Cerebellar nuclear complex (tissue), 1 donor: Measurements from ENCODE around the gene IGLON5.
A peak's percentile ranks its signal among the peaks of the same experiment; 100 is the strongest.

Source experiments
- DNase-seq, 2 experiments: peaks; one replicate each; lab custom pipeline; 2025; lab: John Stamatoyannopoulos, UW

IGLON5 gene

GRCh38 chr19:51338563-51339312, 27.3 kb downstream of the IGLON5 start:
- peak in 1 of 2 experiments; percentile 39 for DNase-seq

- no peak for DNase-seq
Measured at GRCh38 chr19:51339313-51339686, 27.9 kb downstream of the IGLON5 start.

DNA sequence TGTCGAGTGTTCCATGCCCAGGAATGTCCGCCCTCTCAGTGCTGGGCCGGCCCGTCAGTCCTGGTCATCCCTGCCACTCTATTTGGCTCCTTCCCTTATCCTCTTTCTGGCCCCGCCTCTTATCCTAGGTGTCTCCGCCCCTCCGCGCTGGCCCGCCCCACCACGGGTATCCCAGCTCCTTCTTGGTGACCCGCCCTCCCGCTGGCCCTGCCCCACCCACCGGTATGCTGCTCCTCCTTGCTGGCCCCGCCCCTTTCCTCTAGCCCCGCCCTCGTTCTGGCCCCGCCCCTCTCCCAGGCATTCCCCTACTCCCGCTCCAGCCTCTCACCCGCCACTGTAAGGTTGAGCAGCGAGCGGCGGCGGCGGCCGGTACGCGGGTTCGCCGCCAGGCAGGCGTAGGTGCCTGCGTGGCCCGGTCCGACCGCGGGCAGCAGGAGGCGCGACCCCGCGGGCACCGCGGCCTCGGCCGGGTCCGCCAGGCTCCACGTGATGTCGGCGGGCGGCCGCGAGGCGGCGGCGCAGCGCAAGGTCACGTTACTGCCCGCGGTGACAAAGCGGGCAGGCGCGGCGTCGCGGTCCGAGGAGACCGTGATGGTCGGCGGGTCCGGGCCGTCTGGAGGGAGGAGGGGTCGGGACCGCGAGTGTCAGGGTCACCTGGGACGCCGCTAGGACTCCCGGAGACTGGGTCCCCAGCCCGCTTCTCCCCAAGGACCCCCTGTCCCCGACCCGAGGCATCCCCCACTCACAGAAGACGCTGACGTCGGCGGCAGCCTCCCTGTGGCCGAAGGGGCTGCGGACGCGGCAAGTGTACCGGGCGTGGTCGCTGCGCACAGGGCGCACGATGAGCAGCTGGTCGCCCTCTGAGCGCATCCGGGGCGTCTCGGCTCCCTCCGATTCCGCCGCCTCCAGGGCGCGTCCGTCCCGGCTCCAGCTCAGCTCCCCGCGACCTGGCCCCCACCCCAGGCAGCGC, 28.5 kb downstream of the IGLON5 start:
- peak; percentile 74 to 85 for DNase-seq

GRCh38 chr19:51341066-51341465, 29.6 kb downstream of the IGLON5 start:
- no peak for DNase-seq

DNA sequence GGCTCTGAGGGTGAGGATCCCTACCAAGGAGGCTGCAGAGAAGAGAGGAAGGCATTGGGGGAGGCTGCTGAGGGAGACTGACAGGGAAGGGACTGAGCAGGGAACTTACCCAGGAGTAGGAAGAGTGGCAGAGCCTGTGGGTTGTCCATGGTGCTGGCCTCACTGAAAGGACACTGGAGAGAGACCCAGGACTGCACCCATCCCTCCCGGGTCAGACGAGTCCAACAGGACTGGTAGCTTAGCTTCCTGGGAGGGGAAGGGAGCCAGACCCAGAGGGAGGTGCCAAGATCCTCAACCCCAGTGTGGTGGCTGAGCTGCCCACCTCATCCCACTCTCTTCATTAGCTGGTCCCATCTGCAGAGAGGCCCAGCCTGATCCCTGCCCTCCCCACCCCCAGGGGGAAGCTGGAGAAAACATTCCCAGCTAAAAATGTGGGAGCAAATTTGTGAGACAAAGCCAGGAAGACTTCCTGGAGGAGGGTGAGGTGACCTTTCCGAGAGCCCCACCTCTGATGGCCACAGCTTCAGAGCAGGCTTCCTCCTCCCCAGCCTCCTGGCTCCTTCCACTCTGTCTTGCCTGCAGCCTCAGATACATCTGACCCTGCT, 30.6 kb downstream of the IGLON5 start, which contains the start of gene VSIG10L:
Gene VSIG10L, minus strand, starts transcription at position 164 of the 605 bp plus-strand sequence. Its CDS starts 15 bp downstream, at position 149.
- no peak for DNase-seq

DNA sequence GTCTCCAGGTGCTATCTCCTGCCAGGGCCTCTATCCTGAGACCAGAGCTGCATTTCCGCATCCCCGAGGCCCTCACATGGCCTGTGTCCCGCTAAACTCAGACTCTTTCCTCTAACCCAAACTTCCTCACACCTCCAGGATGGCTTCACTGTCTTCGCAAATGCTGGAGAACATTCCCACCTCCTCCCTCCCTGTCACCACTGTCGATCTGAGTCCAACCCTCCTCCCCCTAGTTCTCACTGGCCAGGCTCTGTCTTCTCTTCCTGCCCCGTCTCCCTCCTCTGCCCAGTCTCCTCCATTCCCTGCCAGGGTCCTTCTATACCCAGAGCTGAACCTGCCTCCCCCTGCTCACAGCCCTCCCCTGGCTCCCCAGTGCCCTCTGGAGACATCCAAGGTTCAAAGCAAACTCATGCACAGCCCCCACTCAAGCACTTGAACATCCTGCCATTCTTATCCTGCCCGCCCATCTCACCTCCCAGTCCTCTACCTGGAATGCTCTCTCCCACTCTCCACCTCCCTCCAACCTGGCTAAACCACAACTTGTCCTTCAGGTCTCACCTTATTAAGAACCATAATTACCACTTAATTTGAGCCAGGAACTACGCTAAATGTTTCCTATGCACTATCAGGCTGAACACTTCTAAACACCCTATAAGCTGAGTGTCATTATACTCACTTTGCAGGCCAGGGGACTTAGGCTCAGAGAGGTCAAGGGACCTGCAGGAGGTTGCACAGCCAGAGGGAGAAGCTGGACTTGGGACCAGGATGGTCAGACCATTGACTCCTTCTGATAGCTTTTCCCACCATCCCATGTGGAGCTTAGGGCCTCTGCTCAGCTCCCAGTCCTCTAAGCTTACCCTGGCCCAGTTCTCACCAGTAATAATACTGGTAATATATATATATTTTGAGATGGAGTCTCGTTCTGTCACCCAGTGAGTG, 31.5 kb downstream of the IGLON5 start:
- DNase-seq: no peak

DNA sequence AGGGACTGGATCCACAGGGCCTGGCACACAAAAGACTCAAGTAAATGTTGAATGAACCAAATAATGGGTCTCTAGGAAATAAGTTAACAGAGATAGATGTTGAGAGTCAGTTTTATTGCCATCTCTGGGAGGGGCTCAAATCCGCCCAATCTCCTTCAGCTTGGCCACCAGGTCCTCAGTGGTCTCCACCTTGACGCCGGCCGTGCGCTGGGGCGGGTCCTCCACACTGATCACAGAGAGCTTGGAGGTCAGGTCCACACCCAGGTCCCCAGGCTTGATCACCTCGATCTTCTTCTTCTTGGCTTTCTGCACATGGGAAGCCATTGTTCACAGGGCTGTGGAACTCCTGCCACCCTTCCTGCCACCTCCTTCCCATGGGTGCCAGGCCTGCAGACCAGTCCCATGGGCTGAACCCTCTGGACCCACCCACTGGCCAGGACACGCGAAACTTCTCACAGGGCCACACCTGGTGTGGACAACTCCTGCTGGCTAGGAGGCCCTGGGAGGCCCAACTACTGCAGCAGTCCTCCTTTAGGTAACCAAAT, 33.7 kb downstream of the IGLON5 start:
- DNase-seq: no peak

- DNase-seq: no peak
Measured at GRCh38 chr19:51346742-51347141, 35.3 kb downstream of the IGLON5 start.

GRCh38 chr19:51347209-51347928, 35.9 kb downstream of the IGLON5 start:
- no peak for DNase-seq

- DNase-seq: no peak
Measured at GRCh38 chr19:51351266-51351990, 40.0 kb downstream of the IGLON5 start.

GRCh38 chr19:51352783-51353360, 41.4 kb downstream of the IGLON5 start:
- no peak for DNase-seq

DNA sequence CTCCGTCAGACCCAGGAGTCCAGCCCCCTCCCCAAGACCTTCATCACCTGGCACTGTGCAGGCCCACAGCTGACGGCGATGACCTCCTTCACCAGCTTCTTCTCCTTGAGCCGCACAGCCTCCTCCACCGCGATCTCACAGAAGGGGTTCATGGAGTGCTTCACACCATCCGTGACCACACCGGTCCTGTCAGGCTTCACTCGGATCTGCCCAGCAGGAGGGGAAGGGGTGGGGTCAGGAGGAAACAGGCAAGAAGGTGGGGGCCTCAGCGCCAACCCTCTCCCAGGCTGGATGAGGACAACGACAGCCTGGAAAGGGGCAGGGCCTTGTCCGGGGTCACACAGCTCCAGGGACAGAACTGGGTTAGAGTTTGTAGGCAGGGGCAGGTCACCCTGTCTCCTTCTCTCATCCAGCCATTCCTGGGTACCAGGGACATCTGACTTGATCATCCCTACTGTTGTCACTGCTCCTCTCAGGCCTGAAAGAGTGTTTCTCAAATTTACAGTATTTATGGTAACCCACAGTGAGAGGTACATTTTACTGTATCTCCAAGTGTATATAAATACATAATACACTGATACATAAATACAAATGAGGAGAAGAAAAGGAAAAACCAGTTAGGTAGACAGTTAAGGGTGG, 42.8 kb downstream of the IGLON5 start:
- DNase-seq: no peak

- DNase-seq: no peak
Measured at GRCh38 chr19:51354742-51355148, 43.3 kb downstream of the IGLON5 start.

DNA sequence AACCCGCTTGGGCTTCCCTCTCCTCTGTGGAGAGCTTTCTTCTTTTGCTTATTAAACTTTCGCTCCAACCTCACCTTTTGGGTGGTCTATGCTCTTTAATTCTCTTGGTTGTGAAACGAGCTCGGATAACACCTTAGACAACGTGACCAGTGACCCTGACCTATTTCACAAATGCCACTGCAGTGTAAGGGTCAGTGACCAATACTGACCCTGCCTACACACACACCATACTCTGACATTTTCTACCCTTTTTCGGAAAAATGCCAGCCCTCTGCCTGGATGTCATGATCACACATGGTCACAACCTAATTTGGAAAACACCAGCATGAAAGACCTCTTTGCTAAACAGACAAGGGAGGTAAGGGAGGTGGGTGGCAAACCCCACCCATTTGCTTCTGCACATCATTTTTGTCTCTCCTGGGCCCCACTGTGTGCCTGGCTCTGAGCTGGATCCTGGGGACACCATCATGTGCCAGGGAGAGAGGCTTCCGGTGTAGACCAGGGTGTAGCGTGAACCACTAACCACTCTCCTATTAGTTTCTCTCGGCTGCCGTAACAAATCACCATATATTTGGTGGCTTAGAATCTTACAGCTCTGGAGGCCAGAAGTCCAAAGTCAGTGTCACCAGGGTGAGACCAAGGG, 44.8 kb downstream of the IGLON5 start:
- no peak for DNase-seq

DNA sequence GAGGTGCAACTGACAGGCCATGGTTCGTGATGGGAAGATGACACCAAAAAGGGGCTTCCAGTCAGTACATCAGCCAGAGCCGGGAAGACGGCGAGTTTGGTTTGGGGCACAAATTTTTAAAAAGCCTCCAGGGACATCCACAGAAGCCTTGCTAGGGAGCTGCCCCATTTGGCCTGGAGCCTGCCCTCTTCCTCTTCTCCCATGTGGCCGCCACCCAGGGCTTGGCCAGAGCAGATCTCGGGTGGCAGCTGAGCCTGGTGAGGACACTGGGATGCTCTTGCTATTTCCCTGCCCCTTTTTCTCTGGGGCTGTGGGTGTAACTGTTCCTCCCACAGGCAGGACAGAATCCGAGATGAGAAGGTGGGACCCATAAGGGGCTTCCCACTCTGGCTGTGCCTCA, 46.5 kb downstream of the IGLON5 start:
- no peak for DNase-seq

DNA sequence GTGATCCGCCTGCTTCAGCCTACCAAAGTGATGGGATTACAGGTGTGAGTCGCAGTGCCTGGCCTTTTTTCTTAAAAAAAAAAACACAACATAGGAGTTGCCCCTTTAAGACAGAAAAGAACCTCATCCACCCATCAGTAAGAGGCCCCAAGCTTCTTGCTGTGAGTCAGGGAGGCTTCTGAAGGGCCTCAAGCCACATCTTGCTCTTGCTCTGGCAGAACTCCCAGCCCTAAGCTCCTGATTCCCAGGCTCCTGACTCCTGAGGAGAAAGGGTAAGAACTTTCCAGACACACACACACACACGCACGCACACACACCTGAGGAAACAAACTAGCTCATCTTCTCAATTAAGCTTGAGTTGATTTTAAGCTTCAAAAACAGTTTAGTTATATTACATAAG, 47.9 kb downstream of the IGLON5 start:
- DNase-seq: no peak

GRCh38 chr19:51361239-51361638, 49.8 kb downstream of the IGLON5 start:
- DNase-seq: no peak
